Uterus (tissue), 2 donors: Measurements from ENCODE around the gene RIMBP3C.

ENCODE experiments used
- POLR2A ChIP-seq, 2 donors: fragments of 450-650 bp; IDR thresholded peaks; one replicate each; pipeline ENCODE4 v1.6.1; 2016; ENCODE audit warnings: antibody characterized with exemption in 2 of 2, mild to moderate bottlenecking in 1 of 2, moderate library complexity in 1 of 2
- TF ChIP-seq, protein P1 (sequence below), 4 experiments: fragments of 200-600 bp in 2 of 4; fragments of 450-650 bp in 2 of 4; sonication (generic) in 2 of 4; IDR thresholded peaks; one replicate each; pipeline ENCODE4 v1.5.1; 2016 to 2019; ENCODE audit warnings: antibody characterized with exemption in 4 of 4, mild to moderate bottlenecking in 2 of 4, moderate library complexity in 1 of 4

DNA sequence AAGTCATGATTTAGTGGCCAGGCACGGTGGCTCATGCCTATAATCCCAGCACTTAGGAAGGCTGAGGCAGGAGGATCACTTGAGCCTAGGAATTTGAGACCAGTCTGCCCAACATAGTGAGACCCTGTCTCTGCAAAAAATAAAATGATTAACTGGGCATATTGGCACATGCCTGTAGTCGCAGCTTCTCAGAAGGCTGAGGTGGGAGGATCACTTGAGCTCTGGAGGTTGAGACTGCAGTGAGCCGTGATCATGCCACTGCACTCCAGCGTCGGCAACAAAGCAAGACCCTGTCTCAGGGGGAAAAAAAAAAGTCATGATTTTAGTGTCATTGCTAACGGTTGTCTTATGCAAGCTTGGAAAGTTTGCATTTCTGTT, 28.2 kb upstream of the RIMBP3C start:
- no peak for TF ChIP-seq POLR2A (IDR thresholded peaks at IDR 0.05)
- TF ChIP-seq, protein P1, sequence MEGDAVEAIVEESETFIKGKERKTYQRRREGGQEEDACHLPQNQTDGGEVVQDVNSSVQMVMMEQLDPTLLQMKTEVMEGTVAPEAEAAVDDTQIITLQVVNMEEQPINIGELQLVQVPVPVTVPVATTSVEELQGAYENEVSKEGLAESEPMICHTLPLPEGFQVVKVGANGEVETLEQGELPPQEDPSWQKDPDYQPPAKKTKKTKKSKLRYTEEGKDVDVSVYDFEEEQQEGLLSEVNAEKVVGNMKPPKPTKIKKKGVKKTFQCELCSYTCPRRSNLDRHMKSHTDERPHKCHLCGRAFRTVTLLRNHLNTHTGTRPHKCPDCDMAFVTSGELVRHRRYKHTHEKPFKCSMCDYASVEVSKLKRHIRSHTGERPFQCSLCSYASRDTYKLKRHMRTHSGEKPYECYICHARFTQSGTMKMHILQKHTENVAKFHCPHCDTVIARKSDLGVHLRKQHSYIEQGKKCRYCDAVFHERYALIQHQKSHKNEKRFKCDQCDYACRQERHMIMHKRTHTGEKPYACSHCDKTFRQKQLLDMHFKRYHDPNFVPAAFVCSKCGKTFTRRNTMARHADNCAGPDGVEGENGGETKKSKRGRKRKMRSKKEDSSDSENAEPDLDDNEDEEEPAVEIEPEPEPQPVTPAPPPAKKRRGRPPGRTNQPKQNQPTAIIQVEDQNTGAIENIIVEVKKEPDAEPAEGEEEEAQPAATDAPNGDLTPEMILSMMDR (IDR thresholded peaks at IDR 0.05): no peak
